Endometrial microvascular endothelial cells (primary cell): Measurements from ENCODE around the gene POTEF. TPM values are rescaled to one million over a fixed set of nuclear protein-coding genes. Genes with fewer than 3 reads are reported as not detected.
"Not testable (repeated sequence)": the region's sequence is repeated elsewhere in the genome, so short reads cannot be mapped to it uniquely, and the experiment has no call there.

Experiments used
- in situ Hi-C: cut with HindIII; loops from 2 replicates; pipeline ENCODE4 v1.10.0; 2017; ENCODE audit warnings: low sequenced_read_pairs, low pct_unique_long_range_greater_than_20kb; ENCODE audit errors: inconsistent ontology term
- total RNA-seq: library from RNA; depleted of rRNA; stranded (reverse); fragments of >200 nt; gene quantifications from one replicate; pipeline ENCODE4 v1.2.3, GENCODE V29; 2015; ENCODE audit errors: inconsistent ontology term

POTEF gene
- total RNA-seq, 1 donor from 2014 or later, result not detected

GRCh38 chr2:130137118-130137517, 8.1 kb upstream of the POTEF start:
- in situ Hi-C loops, result not testable (repeated sequence)

GRCh38 chr2:130136546-130136945, 7.5 kb upstream of the POTEF start:
- in situ Hi-C loops, result not testable (repeated sequence)

GRCh38 chr2:130135692-130136541, 6.9 kb upstream of the POTEF start:
- in situ Hi-C loops, result no loop called here

GRCh38 chr2:130128464-130128863, 558 bp downstream of the POTEF start:
- in situ Hi-C loops, result not testable (repeated sequence)

- in situ Hi-C loops, result not testable (repeated sequence)
Measured at GRCh38 chr2:130127726-130128125, 1.3 kb downstream of the POTEF start.

- in situ Hi-C loops, result not testable (repeated sequence)
Measured at GRCh38 chr2:130120924-130121323, 8.1 kb downstream of the POTEF start.

- in situ Hi-C loops, result not testable (repeated sequence)
Measured at GRCh38 chr2:130102597-130103363, 26.2 kb downstream of the POTEF start.

- in situ Hi-C loops, result not testable (repeated sequence)
Measured at GRCh38 chr2:130062645-130063044, 66.4 kb downstream of the POTEF start.

GRCh38 chr2:130059982-130060381, 69.0 kb downstream of the POTEF start:
- in situ Hi-C loops, result not testable (repeated sequence)

- in situ Hi-C loops, result not testable (repeated sequence)
Measured at GRCh38 chr2:130056336-130056735, 72.7 kb downstream of the POTEF start.

GRCh38 chr2:130053217-130053911, 75.7 kb downstream of the POTEF start:
- in situ Hi-C loops, result not testable (repeated sequence)

- in situ Hi-C loops, result not testable (repeated sequence)
Measured at GRCh38 chr2:130052376-130052775, 76.6 kb downstream of the POTEF start.

- in situ Hi-C loops, result not testable (repeated sequence)
Measured at GRCh38 chr2:130048422-130048821, 80.6 kb downstream of the POTEF start.

- in situ Hi-C loops, result not testable (repeated sequence)
Measured at GRCh38 chr2:130038265-130038603, 90.8 kb downstream of the POTEF start.

- in situ Hi-C loops, result not testable (repeated sequence)
Measured at GRCh38 chr2:130025931-130026330, 103.1 kb downstream of the POTEF start.

Other genes starting within 250 kb of the POTEF start
- not detected for gene RAB6C, start 149.6 kb downstream of the POTEF start, total RNA-seq
- gene CCDC74B, start 15.9 kb upstream of the POTEF start, total RNA-seq, result 0.19 TPM
- 50.4 TPM for gene SMPD4, start 52.4 kb upstream of the POTEF start, total RNA-seq
- 136 TPM for gene MZT2B, start 53.0 kb upstream of the POTEF start, total RNA-seq
- gene TUBA3E, start 69.2 kb upstream of the POTEF start, total RNA-seq, result not detected
- 203 TPM for gene IMP4, start 213.7 kb upstream of the POTEF start, total RNA-seq
- gene PTPN18, start 226.8 kb upstream of the POTEF start, total RNA-seq, result 20.3 TPM